ENCODE data around the gene RBSN.

- TF ChIP-seq CREB1 (CRISPR knock-in tag; IDR thresholded peaks at IDR 0.05; ENCODE audit: low read depth), result no peak
- no peak for TF ChIP-seq ZNF331 (CRISPR knock-in tag; IDR thresholded peaks at IDR 0.05; ENCODE audit: low read depth)
- no peak for TF ChIP-seq EZH2phosphoT487 (IDR thresholded peaks at IDR 0.05; ENCODE audit: unreplicated experiment)
- TF ChIP-seq CTCF (conservative IDR thresholded peaks at IDR 0.05; ENCODE audit: low read depth in 2 of 2), result no peak
- TF ChIP-seq POLR2AphosphoS5 (IDR thresholded peaks at IDR 0.05; ENCODE audit: low read depth), result no peak
- no peak for TF ChIP-seq REST (IDR thresholded peaks at IDR 0.05; ENCODE audit: unreplicated experiment)
- TF ChIP-seq ZNF114 (CRISPR knock-in tag; IDR thresholded peaks at IDR 0.05), result no peak
- TF ChIP-seq EZH2 (IDR thresholded peaks at IDR 0.05; ENCODE audit: low read depth, unreplicated experiment), result no peak
- no peak for TF ChIP-seq ETS1 (IDR thresholded peaks at IDR 0.05)
- TF ChIP-seq STAT1 (IDR thresholded peaks at IDR 0.05; ENCODE audit: unreplicated experiment), result no peak
- no peak for TF ChIP-seq JUNB (IDR thresholded peaks at IDR 0.05; ENCODE audit: unreplicated experiment)
- no peak for TF ChIP-seq ZNF462 (CRISPR knock-in tag; IDR thresholded peaks at IDR 0.05)
- no peak for TF ChIP-seq NANOG (IDR thresholded peaks at IDR 0.05; ENCODE audit: borderline replicate concordance)
Measured at GRCh38 chr3:15122398-15122797, 23.4 kb upstream of the RBSN start.

Measured in GM23338 (cell line).